ENCODE data around the gene COL21A1. TPM values are rescaled to one million over a fixed set of nuclear protein-coding genes. Genes with fewer than 3 reads are reported as not detected.

Gene COL21A1
- total RNA-seq, 2 experiments from 2014 or later, result not detected

- Histone ChIP-seq H3K27ac (ENCODE audit: low read depth, low read length, poor library complexity, severe bottlenecking) (no peak overlapping the region), H2AFZ (ENCODE audit: low read length) (no peak overlapping the region), H3K4me2 (ENCODE audit: low read length) (no peak overlapping the region), H3K79me2 (ENCODE audit: insufficient read depth, low read depth, low read length) (no peaks in the 10 kb centered on the region), H3K9me3 (ENCODE audit: low read length) (no peaks in the 10 kb centered on the region), H4K20me1 (ENCODE audit: insufficient read depth, low read length) (no peaks in the 10 kb centered on the region), H3K9me2 (ENCODE audit: insufficient read depth, low read length) (no peaks in the 10 kb centered on the region), H3K4me1 (ENCODE audit: insufficient read depth, low read length, poor library complexity, severe bottlenecking) (no peaks in the 10 kb centered on the region), H3K36me3 (ENCODE audit: insufficient read depth, low read length) (no peaks in the 10 kb centered on the region), H3K4me3 (ENCODE audit: low read depth, low read length, poor library complexity, severe bottlenecking) (no peak overlapping the region)
- DNase-seq (ENCODE audit: low spot score), result no peak
- POLR2A ChIA-PET, result no interaction called here
- no TSS peak for BruUV-seq (replicated peaks)
- intact Hi-C loops (cut with micrococcal nuclease; ENCODE audit: unreplicated experiment), result no loop called here
- TF ChIP-seq CTCF (conservative IDR thresholded peaks at IDR 0.05; ENCODE audit: low read length) (no peak), EZH2phosphoT487 (IDR thresholded peaks at IDR 0.05; ENCODE audit: borderline replicate concordance, low read depth, low read length) (no peak)
- CTCF ChIA-PET (ENCODE audit: unreplicated experiment), result no interaction called here
Measured at GRCh38 chr6:56280126-56280525, 32.7 kb upstream of the COL21A1 start.

GRCh38 chr6:56279331-56280080 is 32.1 kb upstream of the COL21A1 start:
- no peak overlapping the region for H3K4me2 ChIP-seq (ENCODE audit: low read length)
- TF ChIP-seq EZH2phosphoT487 (IDR thresholded peaks at IDR 0.05; ENCODE audit: borderline replicate concordance, low read depth, low read length) (no peak), CTCF (conservative IDR thresholded peaks at IDR 0.05; ENCODE audit: low read length) (no peak)
- H2AFZ ChIP-seq (ENCODE audit: low read length), result no peak overlapping the region
- H3K9me2 ChIP-seq (ENCODE audit: insufficient read depth, low read length), result no peaks in the 10 kb centered on the region
- no peak for DNase-seq (ENCODE audit: low spot score)
- no peaks in the 10 kb centered on the region for H4K20me1 ChIP-seq (ENCODE audit: insufficient read depth, low read length)
- H3K79me2 ChIP-seq (ENCODE audit: insufficient read depth, low read depth, low read length), result no peaks in the 10 kb centered on the region
- no TSS peak for BruUV-seq (replicated peaks)
- no peaks in the 10 kb centered on the region for H3K4me1 ChIP-seq (ENCODE audit: insufficient read depth, low read length, poor library complexity, severe bottlenecking)
- no peaks in the 10 kb centered on the region for H3K36me3 ChIP-seq (ENCODE audit: insufficient read depth, low read length)
- ChIA-PET CTCF (ENCODE audit: unreplicated experiment) (no interaction called here), POLR2A (no interaction called here)
- intact Hi-C loops (cut with micrococcal nuclease; ENCODE audit: unreplicated experiment), result loop anchor here (10.0 kb wide), 1 partner anchor 55 kb away; no protein-coding TSS in a partner anchor
- H3K27ac ChIP-seq (ENCODE audit: low read depth, low read length, poor library complexity, severe bottlenecking), result no peak overlapping the region
- no peak overlapping the region for H3K4me3 ChIP-seq (ENCODE audit: low read depth, low read length, poor library complexity, severe bottlenecking)
- H3K9me3 ChIP-seq (ENCODE audit: low read length), result no peaks in the 10 kb centered on the region

- no peaks in the 10 kb centered on the region for H3K9me2 ChIP-seq (ENCODE audit: insufficient read depth, low read length)
- no peaks in the 10 kb centered on the region for H3K36me3 ChIP-seq (ENCODE audit: insufficient read depth, low read length)
- no peaks in the 10 kb centered on the region for H3K79me2 ChIP-seq (ENCODE audit: insufficient read depth, low read depth, low read length)
- H3K4me2 ChIP-seq (ENCODE audit: low read length), result no peak overlapping the region
- BruUV-seq (replicated peaks), result no TSS peak
- H3K9me3 ChIP-seq (ENCODE audit: low read length), result no peaks in the 10 kb centered on the region
- no peak overlapping the region for H2AFZ ChIP-seq (ENCODE audit: low read length)
- no peak for DNase-seq (ENCODE audit: low spot score)
- H3K4me1 ChIP-seq (ENCODE audit: insufficient read depth, low read length, poor library complexity, severe bottlenecking), result no peaks in the 10 kb centered on the region
- ChIA-PET POLR2A (no interaction called here), CTCF (ENCODE audit: unreplicated experiment) (no interaction called here)
- no peaks in the 10 kb centered on the region for H4K20me1 ChIP-seq (ENCODE audit: insufficient read depth, low read length)
- TF ChIP-seq EZH2phosphoT487 (IDR thresholded peaks at IDR 0.05; ENCODE audit: borderline replicate concordance, low read depth, low read length), result no peak
- TF ChIP-seq CTCF (conservative IDR thresholded peaks at IDR 0.05; ENCODE audit: low read length), result no peak
- no peak overlapping the region for H3K4me3 ChIP-seq (ENCODE audit: low read depth, low read length, poor library complexity, severe bottlenecking)
- intact Hi-C loops (cut with micrococcal nuclease; ENCODE audit: unreplicated experiment), result loop anchor here (10.0 kb wide), 1 partner anchor 57 kb away; no protein-coding TSS in a partner anchor
- no peak overlapping the region for H3K27ac ChIP-seq (ENCODE audit: low read depth, low read length, poor library complexity, severe bottlenecking)
Measured at GRCh38 chr6:56278171-56278591, 30.8 kb upstream of the COL21A1 start.
